ENCODE measurements around the gene RIMBP2. TPM values are rescaled to one million over a fixed set of nuclear protein-coding genes. Genes with fewer than 3 reads are reported as not detected.

The RIMBP2 gene
- total RNA-seq, 1 experiment from 2014 or later, result 0.95 TPM

GRCh38 chr12:130537051-130537450 lies 179.0 kb downstream of the RIMBP2 start:
- H3K4me1 ChIP-seq (ENCODE audit: insufficient read depth, low read length, poor library complexity, severe bottlenecking), result no peaks in the 10 kb centered on the region
- CTCF ChIA-PET, result no interaction called here
- intact Hi-C loops (cut with micrococcal nuclease; ENCODE audit: unreplicated experiment), result no loop called here
- H3K27ac ChIP-seq (ENCODE audit: low read depth, low read length, poor library complexity, severe bottlenecking), result no peak overlapping the region
- no TSS peak for BruUV-seq (replicated peaks)
- H3K36me3 ChIP-seq (ENCODE audit: insufficient read depth, low read length, poor library complexity, severe bottlenecking), result no peaks in the 10 kb centered on the region
- H3K27me3 ChIP-seq (replicated peaks; ENCODE audit: insufficient read depth, low read depth, low read length, poor library complexity), result no peaks in the 10 kb centered on the region
- POLR2A ChIA-PET (ENCODE audit: low non-redundant PET), result no interaction called here
- no peak overlapping the region for H3K4me3 ChIP-seq (ENCODE audit: low read depth, low read length, poor library complexity, severe bottlenecking)
- H3K9me3 ChIP-seq (ENCODE audit: low read depth, low read length, poor library complexity, severe bottlenecking), result no peaks in the 10 kb centered on the region
- DNase-seq (ENCODE audit: low spot score), result no peak
- no peak for TF ChIP-seq CTCF (conservative IDR thresholded peaks at IDR 0.05; ENCODE audit: low read depth, low read length)

- intact Hi-C loops (cut with micrococcal nuclease; ENCODE audit: unreplicated experiment), result no loop called here
- no TSS peak for BruUV-seq (replicated peaks)
- DNase-seq (ENCODE audit: low spot score), result no peak
- H3K4me1 ChIP-seq (ENCODE audit: insufficient read depth, low read length, poor library complexity, severe bottlenecking), result no peaks in the 10 kb centered on the region
- H3K4me3 ChIP-seq (ENCODE audit: low read depth, low read length, poor library complexity, severe bottlenecking), result no peak overlapping the region
- H3K36me3 ChIP-seq (ENCODE audit: insufficient read depth, low read length, poor library complexity, severe bottlenecking), result no peaks in the 10 kb centered on the region
- POLR2A ChIA-PET (ENCODE audit: low non-redundant PET), result no interaction called here
- H3K9me3 ChIP-seq (ENCODE audit: low read depth, low read length, poor library complexity, severe bottlenecking), result no peaks in the 10 kb centered on the region
- H3K27ac ChIP-seq (ENCODE audit: low read depth, low read length, poor library complexity, severe bottlenecking), result no peak overlapping the region
- peaks cover 12% of the 10 kb centered on the region for H3K27me3 ChIP-seq (replicated peaks; ENCODE audit: insufficient read depth, low read depth, low read length, poor library complexity)
- CTCF ChIA-PET, result no interaction called here
- no peak for TF ChIP-seq CTCF (conservative IDR thresholded peaks at IDR 0.05; ENCODE audit: low read depth, low read length)
- TF ChIP-seq EZH2 (IDR thresholded peaks at IDR 0.05; ENCODE audit: borderline replicate concordance, low read depth, low read length, poor library complexity, severe bottlenecking), result no peak
Measured at GRCh38 chr12:130530429-130530828, 185.7 kb downstream of the RIMBP2 start.

- Histone ChIP-seq H3K4me1 (ENCODE audit: insufficient read depth, low read length, poor library complexity, severe bottlenecking) (no peaks in the 10 kb centered on the region), H3K27me3 (replicated peaks; ENCODE audit: insufficient read depth, low read depth, low read length, poor library complexity) (peaks cover 19% of the 10 kb centered on the region), H3K9me3 (ENCODE audit: low read depth, low read length, poor library complexity, severe bottlenecking) (no peaks in the 10 kb centered on the region), H3K4me3 (ENCODE audit: low read depth, low read length, poor library complexity, severe bottlenecking) (no peak overlapping the region), H3K27ac (ENCODE audit: low read depth, low read length, poor library complexity, severe bottlenecking) (no peak overlapping the region), H3K36me3 (ENCODE audit: insufficient read depth, low read length, poor library complexity, severe bottlenecking) (no peaks in the 10 kb centered on the region)
- no peak for DNase-seq (ENCODE audit: low spot score)
- no TSS peak for BruUV-seq (replicated peaks)
- TF ChIP-seq EZH2 (IDR thresholded peaks at IDR 0.05; ENCODE audit: borderline replicate concordance, low read depth, low read length, poor library complexity, severe bottlenecking) (no peak), CTCF (conservative IDR thresholded peaks at IDR 0.05; ENCODE audit: low read depth, low read length) (no peak)
- ChIA-PET POLR2A (ENCODE audit: low non-redundant PET) (no interaction called here), CTCF (no interaction called here)
- intact Hi-C loops (cut with micrococcal nuclease; ENCODE audit: unreplicated experiment), result no loop called here
Measured at GRCh38 chr12:130529781-130530180, 186.3 kb downstream of the RIMBP2 start.
